Gastrocnemius medialis (tissue), 4 donors: ENCODE results near the gene PLA2G5.

Source experiments
- POLR2A ChIP-seq, 2 donors: fragments of 450-650 bp; IDR thresholded peaks; one replicate each; pipeline ENCODE4 v1.6.1; 2017; ENCODE audit warnings: antibody characterized with exemption in 2 of 2, mild to moderate bottlenecking in 2 of 2, moderate library complexity in 2 of 2
- TF ChIP-seq, protein P1 (sequence below), 5 experiments: fragments of 450-650 bp in 3 of 5; fragments of 200-600 bp in 2 of 5; sonication (generic) in 2 of 5; IDR thresholded peaks in 4 of 5; conservative IDR thresholded peaks in 1 of 5; 1 replicate in 4 of 5; 2 replicates in 1 of 5; pipeline ENCODE4 v1.5.1; 2016 to 2019; ENCODE audit warnings: antibody characterized with exemption in 5 of 5, mild to moderate bottlenecking in 3 of 5, moderate library complexity in 3 of 5

DNA sequence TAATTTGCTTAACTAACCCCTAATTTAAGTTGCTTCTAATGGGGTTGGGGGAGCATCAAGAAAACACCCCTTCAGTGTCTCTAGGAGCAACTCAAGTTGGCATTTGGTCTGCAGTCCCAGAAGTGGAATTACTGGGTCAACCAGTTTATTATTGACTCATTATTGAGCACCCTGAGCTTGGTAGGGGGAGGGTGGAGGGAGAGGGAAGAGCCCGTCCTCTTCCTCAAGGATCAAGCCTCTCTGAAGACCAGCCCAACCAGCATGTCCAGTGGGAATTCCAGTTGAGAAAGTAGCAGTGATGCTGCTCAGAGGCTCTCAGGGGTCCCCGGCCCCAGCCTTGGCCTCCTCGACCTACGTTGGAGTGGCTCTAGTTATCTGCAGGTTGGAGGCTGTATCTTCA lies 67.1 kb downstream of the PLA2G5 start:
- TF ChIP-seq, protein P1, sequence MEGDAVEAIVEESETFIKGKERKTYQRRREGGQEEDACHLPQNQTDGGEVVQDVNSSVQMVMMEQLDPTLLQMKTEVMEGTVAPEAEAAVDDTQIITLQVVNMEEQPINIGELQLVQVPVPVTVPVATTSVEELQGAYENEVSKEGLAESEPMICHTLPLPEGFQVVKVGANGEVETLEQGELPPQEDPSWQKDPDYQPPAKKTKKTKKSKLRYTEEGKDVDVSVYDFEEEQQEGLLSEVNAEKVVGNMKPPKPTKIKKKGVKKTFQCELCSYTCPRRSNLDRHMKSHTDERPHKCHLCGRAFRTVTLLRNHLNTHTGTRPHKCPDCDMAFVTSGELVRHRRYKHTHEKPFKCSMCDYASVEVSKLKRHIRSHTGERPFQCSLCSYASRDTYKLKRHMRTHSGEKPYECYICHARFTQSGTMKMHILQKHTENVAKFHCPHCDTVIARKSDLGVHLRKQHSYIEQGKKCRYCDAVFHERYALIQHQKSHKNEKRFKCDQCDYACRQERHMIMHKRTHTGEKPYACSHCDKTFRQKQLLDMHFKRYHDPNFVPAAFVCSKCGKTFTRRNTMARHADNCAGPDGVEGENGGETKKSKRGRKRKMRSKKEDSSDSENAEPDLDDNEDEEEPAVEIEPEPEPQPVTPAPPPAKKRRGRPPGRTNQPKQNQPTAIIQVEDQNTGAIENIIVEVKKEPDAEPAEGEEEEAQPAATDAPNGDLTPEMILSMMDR (IDR thresholded peaks at IDR 0.05 in 4 of 5, conservative IDR thresholded peaks at IDR 0.05 in 1 of 5), result no peak
- TF ChIP-seq POLR2A (IDR thresholded peaks at IDR 0.05), result no peak
